HG02623 (cell line): ENCODE results near the gene SLC10A7.

Source experiments
- ATAC-seq: cut with Tn5 transposase; IDR thresholded peaks from one replicate; pipeline ENCODE4 v1.9.1; 2021; ENCODE audit warnings: moderate library complexity; ENCODE audit not compliant: unreplicated experiment

Gene SLC10A7

GRCh38 chr4:146224326-146224966, 297.3 kb downstream of the SLC10A7 start:
- ATAC-seq = no peak

DNA sequence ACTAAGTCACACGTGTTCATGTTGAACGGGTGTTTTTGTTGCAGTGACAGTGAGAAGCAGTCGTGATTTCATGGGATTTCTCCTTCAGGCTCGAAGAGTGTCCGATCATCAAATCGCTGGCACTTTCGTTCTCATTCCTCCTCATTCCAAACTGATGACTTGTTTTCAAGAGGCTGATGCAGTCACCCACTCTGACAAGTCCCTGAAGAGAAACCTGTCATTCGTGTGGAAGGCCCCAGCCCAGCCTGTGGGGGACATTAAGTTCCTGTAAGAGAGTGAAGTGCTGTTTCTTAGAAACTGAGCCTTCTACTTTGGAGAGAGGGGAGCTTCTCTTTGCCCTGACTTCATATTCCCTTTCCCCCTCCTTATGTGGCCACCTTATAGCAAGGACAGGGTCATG, 299.4 kb downstream of the SLC10A7 start:
- no peak for ATAC-seq

DNA sequence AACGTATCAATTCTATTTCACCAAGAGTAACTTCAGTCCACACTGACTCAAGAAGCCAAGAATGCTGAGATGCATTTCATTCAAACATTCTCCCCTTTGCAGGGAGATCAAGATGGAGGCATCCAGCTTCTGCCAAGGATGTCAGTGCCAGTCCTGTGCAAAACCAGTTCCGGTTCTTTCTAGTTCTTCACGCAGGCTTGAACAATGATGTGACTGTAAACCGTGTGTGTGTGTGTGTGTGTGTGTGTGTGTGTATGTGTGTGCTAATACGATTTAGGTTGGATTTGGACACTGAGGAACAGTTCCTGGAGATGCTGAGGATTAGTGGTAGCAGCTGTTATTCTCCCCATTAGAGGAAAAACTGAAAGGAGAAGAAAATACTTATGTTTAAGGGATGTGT, 307.5 kb downstream of the SLC10A7 start, which contains the start of gene REELD1:
Gene REELD1 (plus strand): TSS at position 301 of the 400 bp plus-strand sequence. CDS start 2,415 bp downstream, outside the sequence.
- ATAC-seq = no peak

DNA sequence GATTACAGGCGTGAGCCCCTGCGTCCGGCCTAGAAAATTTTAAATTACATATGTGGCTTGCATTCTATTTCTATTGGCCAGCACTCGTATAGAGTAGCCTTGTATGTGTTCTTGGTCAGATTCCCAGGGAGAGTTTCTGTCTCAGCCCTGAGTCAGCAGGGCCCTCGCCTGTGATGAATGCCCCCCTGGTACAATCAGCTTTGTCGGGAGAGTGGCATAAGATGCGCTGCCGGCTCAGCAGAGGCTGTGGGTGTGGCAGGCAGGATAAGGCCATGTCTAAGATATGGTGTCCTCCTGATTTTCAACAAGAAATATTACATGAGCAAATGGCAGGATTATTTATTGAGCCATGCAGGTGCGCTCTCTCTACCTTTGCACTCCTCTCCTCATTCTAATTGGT, 309.0 kb downstream of the SLC10A7 start:
- ATAC-seq = no peak

DNA sequence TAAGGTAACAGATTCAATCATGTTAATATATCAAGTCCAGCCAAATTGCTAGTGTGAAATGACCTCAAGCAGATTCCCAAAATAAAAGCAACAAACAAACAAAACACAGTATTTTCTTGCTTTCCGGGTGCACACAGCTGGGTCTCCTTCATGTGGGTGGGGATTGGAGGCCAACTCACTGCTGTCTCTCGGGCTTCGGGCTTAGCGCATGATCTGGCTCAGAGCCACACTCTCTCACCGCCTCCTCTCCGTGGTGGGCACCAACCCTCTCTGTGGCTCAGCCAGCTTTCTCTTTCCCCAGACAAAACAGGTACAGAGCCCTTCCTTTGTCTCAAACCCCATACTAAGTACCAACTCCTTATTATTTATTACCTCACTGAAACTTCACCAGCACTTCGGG, 310.3 kb downstream of the SLC10A7 start:
- no peak for ATAC-seq

DNA sequence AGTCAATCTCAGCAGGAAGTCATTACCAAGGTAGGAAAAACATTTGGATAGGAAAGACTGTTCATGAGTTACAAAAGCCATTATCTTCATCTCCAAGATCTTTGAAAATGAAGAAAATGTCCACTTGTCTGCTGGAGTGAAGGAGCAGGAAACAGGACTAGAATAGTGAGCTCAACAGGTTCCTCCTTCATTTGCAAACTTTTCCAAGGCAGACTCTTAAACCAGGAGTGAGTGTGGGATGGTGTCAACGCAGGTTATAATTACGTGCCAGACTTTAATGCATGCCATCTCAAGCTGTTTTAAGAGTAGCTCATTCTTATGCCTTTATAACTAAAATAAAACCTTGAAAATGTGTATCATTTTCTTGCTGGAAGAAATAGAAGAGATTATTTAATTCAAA, 310.9 kb downstream of the SLC10A7 start:
- no peak for ATAC-seq

DNA sequence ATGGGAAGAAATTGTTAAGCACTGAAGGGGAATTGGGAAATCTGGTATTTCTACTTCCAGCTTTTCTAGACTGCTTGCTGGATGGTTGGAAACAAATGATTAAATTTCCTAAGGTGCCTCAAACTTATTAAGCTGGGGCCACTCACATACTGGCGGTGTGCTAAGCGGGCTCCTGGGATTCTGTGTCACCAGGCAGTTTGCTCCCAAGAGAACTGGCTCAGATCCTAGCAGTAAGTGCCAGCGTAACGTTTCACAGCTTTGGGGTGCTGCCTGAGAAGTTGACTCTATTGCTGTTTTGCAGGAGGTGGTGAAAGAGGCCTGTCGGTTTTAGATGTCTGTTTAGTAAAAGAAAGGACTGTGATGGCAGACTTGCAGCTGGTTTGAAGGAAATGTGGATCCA, 314.3 kb downstream of the SLC10A7 start:
- no peak for ATAC-seq
